Erythroblast (primary cell): Measurements from ENCODE around the gene CRB2.

Experiments used
- GATA1 ChIP-seq: IDR thresholded peaks from 2 replicates; pipeline ENCODE4 v1.6.1; 2011; ENCODE audit warnings: low read depth, mild to moderate bottlenecking, control low read depth, low read length, moderate library complexity
- POLR2A ChIP-seq: IDR thresholded peaks from 2 replicates; pipeline ENCODE4 v1.6.1; 2011; ENCODE audit warnings: mild to moderate bottlenecking, low read length

DNA sequence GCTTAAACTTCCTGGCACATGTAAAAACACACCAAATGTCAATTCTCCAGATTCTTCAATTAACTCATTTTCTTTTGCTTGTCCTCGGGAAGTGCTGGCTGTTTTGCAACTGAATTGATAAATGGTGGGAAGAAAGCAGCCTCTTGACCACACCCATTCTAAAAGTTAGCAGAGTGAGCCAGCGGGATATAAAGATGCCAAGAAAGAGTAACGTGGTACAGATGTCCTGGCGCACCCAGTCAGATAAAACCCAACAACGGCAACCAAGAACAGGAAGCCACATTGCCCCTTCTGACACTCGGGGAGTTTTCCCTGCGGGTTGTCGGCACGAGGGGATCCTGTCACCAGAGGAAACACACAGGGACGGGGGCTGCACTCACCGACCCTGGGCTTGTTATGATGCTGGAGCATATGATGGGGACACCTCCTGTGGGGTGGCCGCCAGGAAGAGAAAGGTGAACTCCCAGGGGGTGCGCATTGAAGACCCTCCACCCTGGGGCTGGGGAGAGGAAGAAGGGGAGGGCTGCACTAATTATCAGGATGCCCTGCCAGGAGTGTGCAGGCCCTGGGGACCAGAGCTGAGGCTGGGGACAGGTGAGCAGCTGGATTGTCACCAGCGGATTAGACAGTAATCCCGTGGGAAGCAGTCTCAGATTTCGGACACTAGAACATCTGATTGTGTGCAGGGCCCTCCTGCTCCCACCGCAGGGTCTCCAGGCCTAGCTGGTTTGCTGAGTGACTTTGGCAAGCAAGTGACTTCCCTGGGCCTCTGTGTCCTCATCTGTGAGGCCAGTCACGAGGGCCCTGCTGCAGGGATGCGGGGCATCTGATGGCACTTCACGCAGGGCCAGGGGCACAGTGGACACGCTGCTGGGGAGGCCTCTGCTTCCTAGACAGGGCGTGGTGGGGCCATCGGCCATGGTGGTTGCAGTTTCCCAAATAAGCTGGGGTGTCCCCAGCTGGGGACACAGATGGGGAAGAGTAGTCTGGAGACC lies 59.2 kb downstream of the CRB2 start:
- TF ChIP-seq POLR2A (no peak), GATA1 (no peak)
